IPS-NIHi7 (cell line): ENCODE results near the gene NDUFB10.
"Not testable (repeated sequence)": the region's sequence is repeated elsewhere in the genome, so short reads cannot be mapped to it uniquely, and the experiment has no call there.

ENCODE experiments used
- DNase-seq: peaks from one replicate; pipeline ENCODE4 v3.0.0; 2012; ENCODE audit warnings: mixed read lengths; ENCODE audit errors: extremely low spot score

NDUFB10 gene

GRCh38 chr16:1946495-1947368, 12.6 kb upstream of the NDUFB10 start:
- DNase-seq: no peak

GRCh38 chr16:1947369-1947670, 12.0 kb upstream of the NDUFB10 start:
- DNase-seq: no peak

GRCh38 chr16:1949507-1949906, 9.8 kb upstream of the NDUFB10 start:
- no peak for DNase-seq

- no peak for DNase-seq
Measured at GRCh38 chr16:1950047-1950446, 9.3 kb upstream of the NDUFB10 start.

- DNase-seq: no peak
Measured at GRCh38 chr16:1950559-1950958, 8.8 kb upstream of the NDUFB10 start.

- DNase-seq: no peak
Measured at GRCh38 chr16:1953734-1954133, 5.6 kb upstream of the NDUFB10 start.

GRCh38 chr16:1957434-1958142, 1.8 kb upstream of the NDUFB10 start:
- not testable (repeated sequence) for DNase-seq

GRCh38 chr16:1958143-1958491, 1.2 kb upstream of the NDUFB10 start:
- not testable (repeated sequence) for DNase-seq

- no peak for DNase-seq
Measured at GRCh38 chr16:1958715-1959268, 546 bp upstream of the NDUFB10 start.

- DNase-seq: no peak
Measured at GRCh38 chr16:1960665-1961630, 1.6 kb downstream of the NDUFB10 start.

GRCh38 chr16:1961651-1962067, 2.3 kb downstream of the NDUFB10 start:
- no peak for DNase-seq

GRCh38 chr16:1962161-1963153, 3.1 kb downstream of the NDUFB10 start:
- not testable (repeated sequence) for DNase-seq

- DNase-seq: no peak
Measured at GRCh38 chr16:1963806-1964505, 4.6 kb downstream of the NDUFB10 start.

GRCh38 chr16:1964506-1965395, 5.4 kb downstream of the NDUFB10 start, which contains the start of gene RPS2:
Gene RPS2 (minus strand): TSS chr16:1964826. CDS start chr16:1964625, 201 bp downstream.
- peak; percentile 98 for DNase-seq

GRCh38 chr16:1965396-1966001, 6.2 kb downstream of the NDUFB10 start:
- DNase-seq: no peak

- no peak for DNase-seq
Measured at GRCh38 chr16:1966460-1966859, 7.1 kb downstream of the NDUFB10 start, which contains the start of gene RNF151. Gene RNF151 (plus strand): TSS chr16:1966856. CDS start chr16:1966882, 26 bp downstream.

- no peak for DNase-seq
Measured at GRCh38 chr16:1968146-1968953, 9.0 kb downstream of the NDUFB10 start.
